ENCODE measurements around the gene SPATA2.

SPATA2 gene

GRCh38 chr20:49945701-49946477 lies 30.6 kb upstream of the SPATA2 start:
- no peak for TF ChIP-seq PAX5 (IDR thresholded peaks at IDR 0.05; ENCODE audit: insufficient read depth, low read length, severe bottlenecking)
- TF ChIP-seq POLR2AphosphoS5 (IDR thresholded peaks at IDR 0.05; ENCODE audit: low read depth, low read length): no peak
- TF ChIP-seq SPI1 (IDR thresholded peaks at IDR 0.05; ENCODE audit: low read depth, low read length): no peak
- no peak for TF ChIP-seq POLR2A (IDR thresholded peaks at IDR 0.05; ENCODE audit: low read depth, low read length)
- no peak for TF ChIP-seq POU2F2 (IDR thresholded peaks at IDR 0.05; ENCODE audit: low read depth, low read length)
- TF ChIP-seq TAF1 (IDR thresholded peaks at IDR 0.05; ENCODE audit: low read depth, low read length): no peak
- DNase-seq (ENCODE audit: insufficient read length, low spot score) (no peak), FAIRE-seq (no peak)

GRCh38 chr20:49945306-49945700 lies 30.0 kb upstream of the SPATA2 start:
- TF ChIP-seq POLR2A (IDR thresholded peaks at IDR 0.05; ENCODE audit: low read depth, low read length) (no peak), POU2F2 (IDR thresholded peaks at IDR 0.05; ENCODE audit: low read depth, low read length) (no peak), TAF1 (IDR thresholded peaks at IDR 0.05; ENCODE audit: low read depth, low read length) (no peak), SPI1 (IDR thresholded peaks at IDR 0.05; ENCODE audit: low read depth, low read length) (no peak), PAX5 (IDR thresholded peaks at IDR 0.05; ENCODE audit: insufficient read depth, low read length, severe bottlenecking) (no peak), POLR2AphosphoS5 (IDR thresholded peaks at IDR 0.05; ENCODE audit: low read depth, low read length) (no peak)
- no peak for FAIRE-seq
- no peak for DNase-seq (ENCODE audit: insufficient read length, low spot score)

- FAIRE-seq (no peak), DNase-seq (ENCODE audit: insufficient read length, low spot score) (no peak)
- TF ChIP-seq POLR2A (IDR thresholded peaks at IDR 0.05; ENCODE audit: low read depth, low read length) (no peak), TAF1 (IDR thresholded peaks at IDR 0.05; ENCODE audit: low read depth, low read length) (no peak), POU2F2 (IDR thresholded peaks at IDR 0.05; ENCODE audit: low read depth, low read length) (no peak), PAX5 (IDR thresholded peaks at IDR 0.05; ENCODE audit: insufficient read depth, low read length, severe bottlenecking) (no peak), SPI1 (IDR thresholded peaks at IDR 0.05; ENCODE audit: low read depth, low read length) (no peak), POLR2AphosphoS5 (IDR thresholded peaks at IDR 0.05; ENCODE audit: low read depth, low read length) (no peak)
Observed at GRCh38 chr20:49942942-49943341, 27.6 kb upstream of the SPATA2 start.

GRCh38 chr20:49942303-49942702 lies 27.0 kb upstream of the SPATA2 start:
- no peak for DNase-seq (ENCODE audit: insufficient read length, low spot score)

GRCh38 chr20:49941456-49941855 lies 26.1 kb upstream of the SPATA2 start:
- TF ChIP-seq POU2F2 (IDR thresholded peaks at IDR 0.05; ENCODE audit: low read depth, low read length): no peak
- TF ChIP-seq TAF1 (IDR thresholded peaks at IDR 0.05; ENCODE audit: low read depth, low read length): no peak
- no peak for TF ChIP-seq POLR2A (IDR thresholded peaks at IDR 0.05; ENCODE audit: low read depth, low read length)
- TF ChIP-seq POLR2AphosphoS5 (IDR thresholded peaks at IDR 0.05; ENCODE audit: low read depth, low read length): no peak
- no peak for TF ChIP-seq SPI1 (IDR thresholded peaks at IDR 0.05; ENCODE audit: low read depth, low read length)
- TF ChIP-seq PAX5 (IDR thresholded peaks at IDR 0.05; ENCODE audit: insufficient read depth, low read length, severe bottlenecking): no peak
- FAIRE-seq: no peak
- no peak for DNase-seq (ENCODE audit: insufficient read length, low spot score)

More at GRCh38 chr20:49942303-49942702, 27.0 kb upstream of the SPATA2 start:
- FAIRE-seq: no peak
- TF ChIP-seq POU2F2 (IDR thresholded peaks at IDR 0.05; ENCODE audit: low read depth, low read length): no peak
- TF ChIP-seq SPI1 (IDR thresholded peaks at IDR 0.05; ENCODE audit: low read depth, low read length): no peak
- no peak for TF ChIP-seq TAF1 (IDR thresholded peaks at IDR 0.05; ENCODE audit: low read depth, low read length)
- TF ChIP-seq POLR2A (IDR thresholded peaks at IDR 0.05; ENCODE audit: low read depth, low read length): no peak
- TF ChIP-seq POLR2AphosphoS5 (IDR thresholded peaks at IDR 0.05; ENCODE audit: low read depth, low read length): no peak
- TF ChIP-seq PAX5 (IDR thresholded peaks at IDR 0.05; ENCODE audit: insufficient read depth, low read length, severe bottlenecking): no peak

GRCh38 chr20:49938173-49939163 lies 23.1 kb upstream of the SPATA2 start:
- DNase-seq (ENCODE audit: insufficient read length, low spot score) (no peak), FAIRE-seq (no peak)
- TF ChIP-seq SPI1 (IDR thresholded peaks at IDR 0.05; ENCODE audit: low read depth, low read length): no peak
- TF ChIP-seq POLR2A (IDR thresholded peaks at IDR 0.05; ENCODE audit: low read depth, low read length): no peak
- TF ChIP-seq PAX5 (IDR thresholded peaks at IDR 0.05; ENCODE audit: insufficient read depth, low read length, severe bottlenecking): no peak
- no peak for TF ChIP-seq TAF1 (IDR thresholded peaks at IDR 0.05; ENCODE audit: low read depth, low read length)
- TF ChIP-seq POU2F2 (IDR thresholded peaks at IDR 0.05; ENCODE audit: low read depth, low read length): no peak
- no peak for TF ChIP-seq POLR2AphosphoS5 (IDR thresholded peaks at IDR 0.05; ENCODE audit: low read depth, low read length)

- TF ChIP-seq SPI1 (IDR thresholded peaks at IDR 0.05; ENCODE audit: low read depth, low read length) (peak; percentile 24; the same call in 1 of the 2 replicates), POLR2A (IDR thresholded peaks at IDR 0.05; ENCODE audit: low read depth, low read length) (no peak), POU2F2 (IDR thresholded peaks at IDR 0.05; ENCODE audit: low read depth, low read length) (0 out of 2 replicates have a peak, but pooled peaks have one; percentile 1)
- no peak for FAIRE-seq
- DNase-seq (ENCODE audit: insufficient read length, low spot score): no peak
Observed at GRCh38 chr20:49937027-49937929, 21.9 kb upstream of the SPATA2 start.

All from GM12891 (cell line).